Neuronal stem cell (in vitro differentiated cells): ENCODE measurements around the gene AGAP1.
"Not testable (repeated sequence)": the region's sequence is repeated elsewhere in the genome, so short reads cannot be mapped to it uniquely, and the experiment has no call there.

Experiments used
- DNase-seq: peaks from one replicate; pipeline ENCODE4 v3.0.0-alpha.2; 2013; ENCODE audit warnings: low spot score
- H2AFZ ChIP-seq: one replicate; pipeline ENCODE4 v1.6.1; 2013; ENCODE audit warnings: mild to moderate bottlenecking, low read length, inconsistent platforms
- H2AK5ac ChIP-seq: 2 replicates; pipeline ENCODE4 v1.6.1; 2013; ENCODE audit warnings: low read depth, mild to moderate bottlenecking, inconsistent platforms, low read length, moderate library complexity, mixed read lengths
- H2BK120ac ChIP-seq: 2 replicates; pipeline ENCODE4 v1.6.1; 2013; ENCODE audit warnings: low read depth, mild to moderate bottlenecking, inconsistent platforms, low read length, moderate library complexity, mixed read lengths
- H2BK12ac ChIP-seq: one replicate; pipeline ENCODE4 v1.6.1; 2013; ENCODE audit warnings: low read length, inconsistent platforms
- H2BK15ac ChIP-seq: 2 replicates; pipeline ENCODE4 v1.6.1; 2013; ENCODE audit warnings: mild to moderate bottlenecking, low read length, inconsistent platforms, mixed read lengths
- H2BK5ac ChIP-seq: one replicate; pipeline ENCODE4 v1.6.1; 2013; ENCODE audit warnings: inconsistent platforms, mild to moderate bottlenecking, low read length, moderate library complexity
- H3K14ac ChIP-seq: one replicate; pipeline ENCODE4 v1.6.1; 2013; ENCODE audit warnings: low read length, inconsistent platforms
- H3K18ac ChIP-seq: 2 replicates; pipeline ENCODE4 v1.6.1; 2013; ENCODE audit warnings: low read length, inconsistent platforms
- H3K23ac ChIP-seq: 2 replicates; pipeline ENCODE4 v1.6.1; 2013; ENCODE audit warnings: low read depth, mild to moderate bottlenecking, mixed read lengths, low read length, inconsistent platforms; ENCODE audit not compliant: poor library complexity
- H3K27ac ChIP-seq: replicated peaks from 3 replicates; pipeline ENCODE4 v1.5.1; 2013; ENCODE audit warnings: low read length, inconsistent platforms
- H3K27me3 ChIP-seq, 3 experiments: 2 replicates each; pipeline ENCODE4 v1.6.1; 2013; ENCODE audit warnings: low read length in 3 of 3, mild to moderate bottlenecking in 2 of 3, inconsistent platforms in 1 of 3, low read depth in 1 of 3, mixed read lengths in 1 of 3, moderate library complexity in 1 of 3; ENCODE audit not compliant: control insufficient read depth in 3 of 3, insufficient read depth in 3 of 3
- H3K36me3 ChIP-seq, 2 donors: replicated peaks in 1 of 2; 2 replicates each; pipeline ENCODE4 v1.6.1; 2013; ENCODE audit warnings: low read length in 2 of 2; ENCODE audit not compliant: control insufficient read depth in 2 of 2, insufficient read depth in 2 of 2
- H3K4ac ChIP-seq: 2 replicates; pipeline ENCODE4 v1.6.1; 2013; ENCODE audit warnings: inconsistent platforms, mild to moderate bottlenecking, low read length, moderate library complexity
- H3K4me1 ChIP-seq, 2 donors: 1 replicate in 1 of 2; 2 replicates in 1 of 2; pipeline ENCODE4 v1.6.1; 2013; ENCODE audit warnings: low read length in 2 of 2, low read depth in 1 of 2; ENCODE audit not compliant: control insufficient read depth in 2 of 2, insufficient read depth in 1 of 2
- H3K4me2 ChIP-seq: one replicate; pipeline ENCODE4 v1.6.1; 2013; ENCODE audit warnings: mild to moderate bottlenecking, low read length, inconsistent platforms; ENCODE audit not compliant: insufficient read depth, poor library complexity, severe bottlenecking
- H3K4me3 ChIP-seq, 2 donors: 2 replicates each; pipeline ENCODE4 v1.5.1; 2013; ENCODE audit warnings: low read length in 2 of 2, mild to moderate bottlenecking in 2 of 2, inconsistent platforms in 1 of 2, moderate library complexity in 1 of 2
- H3K79me1 ChIP-seq: one replicate; pipeline ENCODE4 v1.6.1; 2013; ENCODE audit warnings: low read depth, mild to moderate bottlenecking, inconsistent platforms, low read length, moderate library complexity
- H3K9ac ChIP-seq: one replicate; pipeline ENCODE4 v1.6.1; 2013; ENCODE audit warnings: mild to moderate bottlenecking, low read depth, low read length, inconsistent platforms; ENCODE audit not compliant: poor library complexity
- H3K9me3 ChIP-seq, 2 donors: replicated peaks in 1 of 2; 2 replicates each; pipeline versions ENCODE3 to v1.6.1; 2013; ENCODE audit warnings: low read length in 2 of 2, mild to moderate bottlenecking in 2 of 2, inconsistent platforms in 1 of 2, low read depth in 1 of 2, mixed read lengths in 1 of 2, moderate library complexity in 1 of 2; ENCODE audit not compliant: control insufficient read depth in 2 of 2, insufficient read depth in 1 of 2
- H4K8ac ChIP-seq: one replicate; pipeline ENCODE4 v1.6.1; 2013; ENCODE audit warnings: low read depth, mild to moderate bottlenecking, inconsistent platforms, low read length, moderate library complexity
- H4K91ac ChIP-seq: one replicate; pipeline ENCODE4 v1.6.1; 2013; ENCODE audit warnings: low read length, low read depth, mild to moderate bottlenecking, inconsistent platforms; ENCODE audit not compliant: poor library complexity
- WGBS, 2 donors: extraction: QIAGEN DNeasy Blood & Tissue Kit; methylation state at CpG; one replicate each; pipeline ENCODE4 v1.1.7; 2013; ENCODE audit warnings: missing lambda C conversion rate in 2 of 2, mixed read lengths in 1 of 2; ENCODE audit not compliant: insufficient read length in 2 of 2, insufficient replicate concordance in 1 of 2; ENCODE audit errors: extremely low coverage in 2 of 2; 5-methylcytosine and 5-hydroxymethylcytosine counted together

AGAP1 gene

DNA sequence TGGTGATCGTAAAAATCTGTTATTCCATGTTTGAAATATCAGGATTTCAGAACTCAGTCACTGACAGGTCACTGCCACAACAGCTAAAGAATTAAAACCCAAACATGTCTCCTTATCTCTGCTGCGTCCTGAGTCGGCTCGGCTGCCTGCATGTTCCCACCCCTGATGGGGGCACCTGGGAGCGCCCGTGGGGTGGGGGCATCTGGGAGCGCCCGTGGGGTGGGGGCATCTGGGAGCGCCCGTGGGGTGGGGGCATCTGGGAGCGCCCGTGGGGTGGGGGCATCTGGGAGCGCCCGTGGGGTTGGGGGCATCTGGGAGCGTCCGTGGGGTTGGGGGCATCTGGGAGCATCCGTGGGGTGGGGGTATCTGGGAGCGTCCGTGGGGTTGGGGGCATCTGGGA lies 270.6 kb downstream of the AGAP1 start:
- H3K27me3 ChIP-seq, H3K4me1 ChIP-seq, H3K14ac ChIP-seq, H2AK5ac ChIP-seq, H3K4me3 ChIP-seq, H2AFZ ChIP-seq, DNase-seq, H4K91ac ChIP-seq, H3K4me2 ChIP-seq, H3K27ac ChIP-seq, H3K18ac ChIP-seq, H3K4ac ChIP-seq, H2BK12ac ChIP-seq, H3K9ac ChIP-seq, H2BK120ac ChIP-seq, H3K9me3 ChIP-seq, H3K23ac ChIP-seq, H2BK5ac ChIP-seq, H4K8ac ChIP-seq, H2BK15ac ChIP-seq, H3K79me1 ChIP-seq: not testable (repeated sequence)
- peaks cover 0 to 52% of the 10 kb centered on the region in 2 donors for H3K36me3 ChIP-seq
- no CpG with 5 or more reads among the region's 19 CpGs for WGBS, 2 donors

DNA sequence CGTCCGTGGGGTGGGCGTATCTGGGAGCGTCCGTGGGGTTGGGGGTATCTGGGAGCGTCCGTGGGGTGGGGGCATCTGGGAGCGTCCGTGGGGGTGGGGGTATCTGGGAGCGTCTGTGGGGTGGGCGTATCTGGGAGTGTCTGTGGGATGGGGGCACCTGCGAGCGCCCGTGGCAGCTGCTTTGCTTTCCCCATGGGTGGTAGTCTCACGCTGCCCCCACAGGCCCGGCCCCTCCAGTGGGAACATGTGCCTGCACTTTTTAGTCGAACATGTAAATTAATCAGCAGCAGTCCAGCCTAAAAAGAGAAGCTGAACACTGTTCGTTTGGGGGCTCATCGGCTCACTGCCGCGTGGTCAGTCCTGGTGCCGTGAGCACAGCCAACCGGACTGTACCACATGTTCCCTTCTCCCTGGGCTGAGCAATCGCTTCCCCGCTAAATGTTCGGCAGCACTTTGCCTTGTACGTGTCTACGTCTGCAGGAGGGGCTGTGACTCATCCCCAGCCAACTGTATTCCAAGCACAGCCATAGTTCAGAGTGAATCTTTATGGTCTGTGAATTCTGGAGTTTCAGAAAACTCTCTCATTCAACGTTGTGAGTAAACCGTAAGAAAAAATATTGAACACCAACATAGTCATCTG lies 271.5 kb downstream of the AGAP1 start:
- H3K27me3 ChIP-seq, result no peaks in the 10 kb centered on the region
- no peak overlapping the region for H2AFZ ChIP-seq
- H2BK5ac ChIP-seq, result no peak overlapping the region
- H3K4ac ChIP-seq, result no peak overlapping the region
- no peak overlapping the region for H3K27ac ChIP-seq
- H2BK15ac ChIP-seq, result no peak overlapping the region
- H3K36me3 ChIP-seq, result peaks cover 2 to 44% of the 10 kb centered on the region in 2 donors
- no peaks in the 10 kb centered on the region for H3K9me3 ChIP-seq
- peaks cover 2% of the 10 kb centered on the region for H3K79me1 ChIP-seq
- H3K9ac ChIP-seq, result no peak overlapping the region
- no peak overlapping the region for H4K8ac ChIP-seq
- DNase-seq, result no peak
- no peak overlapping the region for H2BK12ac ChIP-seq
- H3K18ac ChIP-seq, result no peak overlapping the region
- H3K4me1 ChIP-seq, result no peaks in the 10 kb centered on the region
- WGBS, 2 donors, result no CpG with 5 or more reads among the region's 30 CpGs
- no peak overlapping the region for H3K23ac ChIP-seq
- no peak overlapping the region for H3K14ac ChIP-seq
- no peak overlapping the region for H3K4me3 ChIP-seq
- no peak overlapping the region for H2BK120ac ChIP-seq
- H4K91ac ChIP-seq, result no peak overlapping the region
- H3K4me2 ChIP-seq, result no peak overlapping the region
- H2AK5ac ChIP-seq, result no peak overlapping the region

DNA sequence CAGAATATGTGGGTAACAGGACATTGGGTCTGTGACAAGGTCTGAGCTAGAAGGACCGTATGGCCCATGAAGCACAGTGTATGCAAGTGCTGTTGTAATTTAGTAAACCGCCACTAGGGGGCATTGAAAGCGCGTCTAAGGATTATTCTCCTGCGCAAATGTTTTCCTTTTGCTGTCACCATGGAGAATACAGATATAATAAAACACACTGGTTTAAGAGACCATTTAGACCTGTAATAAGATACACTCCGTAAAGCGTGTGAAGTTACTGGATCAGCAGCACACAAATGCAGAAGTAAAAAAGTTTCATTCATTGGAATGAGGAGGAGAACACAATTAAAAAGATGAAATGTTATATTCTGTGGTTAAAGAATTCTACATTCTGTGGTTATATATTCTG lies 272.4 kb downstream of the AGAP1 start:
- DNase-seq, result peak; percentile 79
- no peak overlapping the region for H3K4ac ChIP-seq

DNA sequence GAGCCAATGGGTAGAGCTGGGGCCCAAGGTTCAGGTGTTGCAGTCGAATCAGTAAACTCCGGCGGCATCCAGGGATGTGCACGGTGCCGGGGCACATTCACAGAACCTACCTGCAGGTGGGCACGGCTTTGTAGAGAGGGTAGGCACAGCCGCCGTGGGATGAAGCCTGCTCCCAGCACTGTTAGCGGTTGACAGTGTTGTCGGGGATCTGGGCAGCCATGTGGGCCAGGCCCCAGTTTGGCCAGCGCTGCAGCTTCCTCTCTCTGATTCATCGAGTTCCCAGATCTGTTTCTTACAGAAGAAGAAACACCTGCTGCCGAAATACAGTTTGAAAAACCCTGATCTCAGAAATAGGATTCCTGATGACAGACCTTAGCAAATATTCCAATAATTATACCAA lies 274.8 kb downstream of the AGAP1 start:
- H3K18ac ChIP-seq, result no peak overlapping the region
- no peak for DNase-seq
- no peak overlapping the region for H3K14ac ChIP-seq
- no peak overlapping the region for H4K8ac ChIP-seq
- H3K79me1 ChIP-seq, result peaks cover 2% of the 10 kb centered on the region
- no peak overlapping the region for H2BK12ac ChIP-seq
- H3K9me3 ChIP-seq, result no peaks in the 10 kb centered on the region
- no peak overlapping the region for H2AK5ac ChIP-seq
- WGBS, 2 donors, result no CpG with 5 or more reads among the region's 13 CpGs
- no peak overlapping the region for H3K4ac ChIP-seq
- no peak overlapping the region for H3K9ac ChIP-seq
- no peak overlapping the region for H3K23ac ChIP-seq
- no peaks in the 10 kb centered on the region for H3K27me3 ChIP-seq
- peaks cover 2 to 40% of the 10 kb centered on the region in 2 donors for H3K36me3 ChIP-seq
- H4K91ac ChIP-seq, result no peak overlapping the region
- no peak overlapping the region for H2BK120ac ChIP-seq
- peaks cover 12% of the 10 kb centered on the region in 2 donors for H3K4me1 ChIP-seq
- H3K27ac ChIP-seq, result no peak overlapping the region
- no peak overlapping the region for H2BK15ac ChIP-seq
- H2BK5ac ChIP-seq, result no peak overlapping the region
- H3K4me3 ChIP-seq, result peak overlapping the region in 1 of 2 donors; percentile 26
- no peak overlapping the region for H3K4me2 ChIP-seq
- no peak overlapping the region for H2AFZ ChIP-seq

More for the DNA sequence above, 272.4 kb downstream of the AGAP1 start:
- Histone ChIP-seq H3K27ac (no peak overlapping the region), H4K8ac (no peak overlapping the region), H3K79me1 (peaks cover 2% of the 10 kb centered on the region), H2AFZ (no peak overlapping the region), H2BK120ac (no peak overlapping the region), H3K36me3 (peaks cover 2 to 46% of the 10 kb centered on the region in 2 donors), H3K14ac (no peak overlapping the region), H3K9ac (no peak overlapping the region), H3K27me3 (no peaks in the 10 kb centered on the region), H2BK5ac (no peak overlapping the region), H2BK12ac (no peak overlapping the region), H3K4me2 (no peak overlapping the region), H3K23ac (no peak overlapping the region), H2BK15ac (no peak overlapping the region), H4K91ac (no peak overlapping the region), H2AK5ac (no peak overlapping the region), H3K18ac (no peak overlapping the region), H3K9me3 (no peaks in the 10 kb centered on the region), H3K4me3 (no peak overlapping the region), H3K4me1 (no peaks in the 10 kb centered on the region)
- no CpG with 5 or more reads among the region's 7 CpGs for WGBS, 2 donors
